ENCODE data around the gene MUC3A. TPM values are rescaled to one million over a fixed set of nuclear protein-coding genes. Genes with fewer than 3 reads are reported as not detected.

The MUC3A gene
- total RNA-seq, 1 donor: not detected

DNA sequence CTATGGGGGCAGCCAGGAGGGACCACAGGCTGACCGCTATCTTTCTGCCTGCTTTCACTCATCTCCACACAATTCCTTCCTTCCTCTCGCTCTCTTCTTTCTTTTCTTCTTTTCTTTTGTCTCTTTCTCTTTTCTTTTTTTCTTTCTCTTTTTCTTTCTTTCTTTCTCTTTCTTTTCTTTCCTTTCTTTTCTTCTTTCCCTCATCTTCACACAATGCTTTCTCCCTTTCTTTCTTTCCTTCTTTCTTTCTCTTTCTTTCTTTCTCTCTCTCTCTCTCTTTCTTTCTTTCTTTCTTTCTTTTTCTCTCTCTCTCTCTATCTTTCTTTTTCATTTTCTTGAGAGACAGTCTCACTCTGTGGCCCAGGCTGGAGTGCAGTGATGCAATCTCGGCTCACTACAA lies 13.2 kb downstream of the MUC3A start:
- H3K4me3 ChIP-seq (ENCODE audit: low read depth, low read length): no peak overlapping the region
- no peak for DNase-seq (ENCODE audit: low read depth)
- TF ChIP-seq, protein P1, sequence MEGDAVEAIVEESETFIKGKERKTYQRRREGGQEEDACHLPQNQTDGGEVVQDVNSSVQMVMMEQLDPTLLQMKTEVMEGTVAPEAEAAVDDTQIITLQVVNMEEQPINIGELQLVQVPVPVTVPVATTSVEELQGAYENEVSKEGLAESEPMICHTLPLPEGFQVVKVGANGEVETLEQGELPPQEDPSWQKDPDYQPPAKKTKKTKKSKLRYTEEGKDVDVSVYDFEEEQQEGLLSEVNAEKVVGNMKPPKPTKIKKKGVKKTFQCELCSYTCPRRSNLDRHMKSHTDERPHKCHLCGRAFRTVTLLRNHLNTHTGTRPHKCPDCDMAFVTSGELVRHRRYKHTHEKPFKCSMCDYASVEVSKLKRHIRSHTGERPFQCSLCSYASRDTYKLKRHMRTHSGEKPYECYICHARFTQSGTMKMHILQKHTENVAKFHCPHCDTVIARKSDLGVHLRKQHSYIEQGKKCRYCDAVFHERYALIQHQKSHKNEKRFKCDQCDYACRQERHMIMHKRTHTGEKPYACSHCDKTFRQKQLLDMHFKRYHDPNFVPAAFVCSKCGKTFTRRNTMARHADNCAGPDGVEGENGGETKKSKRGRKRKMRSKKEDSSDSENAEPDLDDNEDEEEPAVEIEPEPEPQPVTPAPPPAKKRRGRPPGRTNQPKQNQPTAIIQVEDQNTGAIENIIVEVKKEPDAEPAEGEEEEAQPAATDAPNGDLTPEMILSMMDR (IDR thresholded peaks at IDR 0.05; ENCODE audit: insufficient read depth, low read depth, low read length): no peak

DNA sequence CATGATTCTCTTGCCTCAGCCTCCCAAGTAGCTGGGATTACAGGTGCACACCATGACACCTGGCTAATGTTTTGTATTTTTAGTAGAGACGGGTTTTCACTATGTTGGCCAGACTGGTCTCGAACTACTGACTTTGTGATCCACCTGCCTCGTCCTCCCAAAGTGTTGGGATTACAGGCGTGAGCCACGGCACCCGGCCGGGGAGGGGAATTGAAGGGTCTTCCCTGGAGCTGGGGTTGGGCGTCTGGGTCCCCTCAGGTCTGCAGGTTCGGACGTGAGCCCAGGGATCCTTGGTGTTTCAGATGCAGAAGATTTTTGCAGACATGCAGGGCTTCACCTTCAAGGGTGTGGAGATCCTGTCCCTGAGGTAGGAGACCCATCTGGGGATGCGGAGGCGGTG lies 14.1 kb downstream of the MUC3A start:
- no peak overlapping the region for H3K4me3 ChIP-seq (ENCODE audit: low read depth, low read length)
- TF ChIP-seq, protein P1 (IDR thresholded peaks at IDR 0.05; ENCODE audit: insufficient read depth, low read depth, low read length): no peak
- DNase-seq (ENCODE audit: low read depth): no peak

DNA sequence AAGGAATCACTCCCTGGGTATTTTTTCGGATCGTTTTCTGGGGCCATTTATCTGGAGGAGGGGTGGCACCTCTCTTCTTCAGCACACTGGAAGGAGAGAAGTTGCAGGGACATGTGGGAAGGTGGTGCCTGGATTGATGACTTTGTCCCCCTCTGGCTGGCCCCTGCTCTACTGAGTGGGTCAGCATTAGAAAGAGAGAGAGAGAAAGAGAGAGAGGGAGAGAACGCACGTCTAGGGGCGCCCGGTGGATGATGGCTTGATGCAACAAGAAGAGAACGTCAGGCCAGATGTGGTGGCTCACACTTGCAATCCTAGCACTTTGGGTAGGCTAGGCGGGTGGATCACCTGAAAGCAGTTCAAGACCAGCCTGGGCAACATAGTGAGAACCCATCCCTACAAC lies 14.5 kb downstream of the MUC3A start:
- TF ChIP-seq, protein P1 (IDR thresholded peaks at IDR 0.05; ENCODE audit: insufficient read depth, low read depth, low read length): no peak
- no peak for DNase-seq (ENCODE audit: low read depth)
- H3K4me3 ChIP-seq (ENCODE audit: low read depth, low read length): no peak overlapping the region

DNA sequence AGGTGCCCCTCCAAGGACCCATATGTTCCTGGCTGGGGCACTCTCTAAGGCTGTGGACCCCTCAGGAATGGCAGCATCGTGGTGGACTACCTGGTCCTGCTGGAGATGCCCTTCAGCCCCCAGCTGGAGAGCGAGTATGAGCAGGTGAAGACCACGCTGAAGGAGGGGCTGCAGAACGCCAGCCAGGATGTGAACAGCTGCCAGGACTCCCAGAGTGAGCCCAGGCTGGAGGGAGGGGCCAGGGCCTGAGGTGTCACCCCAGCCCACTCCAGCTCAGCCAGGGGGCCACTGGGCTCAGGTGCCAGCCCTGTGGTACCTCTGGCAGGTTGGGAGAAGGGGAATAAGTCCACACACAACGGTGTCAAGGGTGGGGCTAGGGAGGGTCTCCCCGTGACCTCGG lies 15.3 kb downstream of the MUC3A start:
- no peak for DNase-seq (ENCODE audit: low read depth)
- H3K4me3 ChIP-seq (ENCODE audit: low read depth, low read length): no peak overlapping the region
- TF ChIP-seq, protein P1 (IDR thresholded peaks at IDR 0.05; ENCODE audit: insufficient read depth, low read depth, low read length): no peak

DNA sequence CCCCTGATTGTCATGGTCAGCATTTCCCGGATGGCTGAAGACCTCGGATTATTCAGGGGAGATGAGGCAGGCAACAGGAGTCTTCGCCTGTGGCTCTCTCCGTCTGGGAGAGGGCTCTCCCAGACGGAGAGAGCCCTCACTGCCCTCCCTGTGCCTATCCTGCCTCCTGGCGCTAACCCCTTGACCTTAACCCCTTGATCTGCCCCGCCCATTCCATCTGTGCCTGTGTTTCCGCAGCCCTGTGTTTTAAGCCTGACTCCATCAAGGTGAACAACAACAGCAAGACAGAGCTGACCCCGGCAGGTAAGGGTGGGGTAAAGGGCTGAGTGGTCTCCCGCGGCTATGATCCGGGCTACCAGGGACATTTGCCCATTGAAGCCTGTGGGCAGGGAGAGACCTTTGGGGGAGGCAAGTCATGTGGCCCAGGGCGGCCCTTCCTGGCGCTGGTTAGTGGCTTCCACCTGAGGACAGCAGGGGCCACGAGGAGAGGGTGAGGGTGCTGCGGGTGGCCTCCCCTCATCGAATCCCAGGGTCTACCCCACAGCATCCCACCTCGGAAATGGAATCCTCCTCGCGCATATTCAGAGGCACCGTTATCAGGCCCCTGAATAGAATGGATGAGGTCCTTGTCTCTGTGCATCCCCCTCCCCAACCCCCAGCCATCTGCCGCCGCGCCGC lies 15.8 kb downstream of the MUC3A start:
- H3K4me3 ChIP-seq (ENCODE audit: low read depth, low read length): peak overlapping the region; percentile 35
- no peak for DNase-seq (ENCODE audit: low read depth)
- TF ChIP-seq, protein P1 (IDR thresholded peaks at IDR 0.05; ENCODE audit: insufficient read depth, low read depth, low read length): no peak

DNA sequence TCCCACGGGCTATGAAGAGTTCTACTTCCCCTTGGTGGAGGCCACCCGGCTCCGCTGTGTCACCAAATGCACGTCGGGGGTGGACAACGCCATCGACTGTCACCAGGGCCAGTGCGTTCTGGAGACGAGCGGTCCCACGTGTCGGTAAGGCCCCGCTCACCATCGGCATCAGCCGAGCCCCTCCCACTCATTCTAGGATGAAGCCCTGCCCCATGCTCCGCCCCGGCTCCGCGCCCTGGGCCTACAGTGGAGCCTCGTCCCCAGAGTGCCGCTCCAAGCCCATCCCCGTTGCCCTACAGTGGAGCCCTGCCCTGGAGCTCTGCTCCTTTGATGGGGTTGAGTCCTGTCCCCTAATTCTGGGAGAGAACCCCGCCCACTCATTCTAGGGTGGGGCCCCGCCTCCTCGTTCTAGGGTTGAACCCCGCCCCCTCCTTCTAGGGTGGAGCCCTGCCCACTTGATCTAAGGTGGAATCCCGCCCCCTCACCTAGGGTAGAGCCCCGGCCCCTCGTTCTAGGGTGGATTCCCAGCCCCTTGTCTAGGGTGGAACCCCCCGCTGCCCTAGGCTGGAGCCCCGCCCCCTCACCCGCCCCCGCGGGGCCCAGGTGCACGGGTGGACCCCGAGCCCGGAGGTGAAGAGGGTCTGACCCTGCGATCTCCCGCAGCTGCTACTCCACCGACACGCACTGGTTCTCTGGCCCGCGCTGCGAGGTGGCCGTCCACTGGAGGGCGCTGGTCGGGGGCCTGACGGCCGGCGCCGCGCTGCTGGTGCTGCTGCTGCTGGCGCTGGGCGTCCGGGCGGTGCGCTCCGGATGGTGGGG lies 16.6 kb downstream of the MUC3A start:
- DNase-seq (ENCODE audit: low read depth): peak; percentile 56
- peak overlapping the region; percentile 35 for H3K4me3 ChIP-seq (ENCODE audit: low read depth, low read length)
- TF ChIP-seq, protein P1 (IDR thresholded peaks at IDR 0.05; ENCODE audit: insufficient read depth, low read depth, low read length): peak; percentile 86
